ENCODE measurements around the gene PANK3.

- TF ChIP-seq CTCF (conservative IDR thresholded peaks at IDR 0.05 in 1 of 2, IDR thresholded peaks at IDR 0.05 in 1 of 2; ENCODE audit: low read depth in 1 of 2, low read length in 2 of 2) (no peak), EZH2 (IDR thresholded peaks at IDR 0.05; ENCODE audit: low read length, missing control alignments) (no peak)
Observed at GRCh38 chr5:168612996-168613395, 33.8 kb upstream of the PANK3 start.

All from fibroblast of lung (primary cell).